Testis (tissue), 3 donors: ENCODE results near the gene ORC5. TPM values are rescaled to one million over a fixed set of nuclear protein-coding genes. Genes with fewer than 3 reads are reported as not detected.

Experiments
- DNase-seq: peaks from one replicate; pipeline ENCODE4 v3.0.0-alpha.2; 2019
- H3K27ac ChIP-seq, 2 donors: fragments of 200-600 bp; sonication (generic); one replicate each; pipeline ENCODE4 v1.5.1; 2019
- H3K27me3 ChIP-seq: fragments of 200-600 bp; sonication (generic); one replicate; pipeline ENCODE4 v1.5.1; 2019
- H3K36me3 ChIP-seq: fragments of 200-600 bp; sonication (generic); one replicate; pipeline ENCODE4 v1.5.1; 2017; ENCODE audit warnings: low read depth; ENCODE audit errors: missing control alignments
- H3K4me1 ChIP-seq: fragments of 200-600 bp; sonication (generic); one replicate; pipeline ENCODE4 v1.5.1; 2019
- H3K4me3 ChIP-seq, 2 donors: fragments of 200-600 bp; sonication (generic); one replicate each; pipeline ENCODE4 v1.5.1; 2017 to 2019
- H3K9me3 ChIP-seq: fragments of 200-600 bp; sonication (generic); one replicate; pipeline ENCODE4 v1.5.1; 2017
- POLR2A ChIP-seq: fragments of 450-650 bp; IDR thresholded peaks from one replicate; pipeline ENCODE4 v1.6.1; 2017; ENCODE audit warnings: antibody characterized with exemption, mild to moderate bottlenecking, moderate library complexity
- WGBS, 2 donors: methylation state at CpG; one replicate each; pipeline ENCODE4 v1.1.5; 2018; 5-methylcytosine and 5-hydroxymethylcytosine counted together
- intact Hi-C: fragments of 100-400 bp; cut with DNase I; formaldehyde crosslinking; loops from one replicate; pipeline ENCODE4 v1.15.1; 2023; ENCODE audit warnings: low total_unique reads
- polyA plus RNA-seq: library from polyadenylated mRNA; stranded (reverse); fragments of 350-450 nt; fragmentation: Illumina TruSeq; extraction: RNeasy Lipid Tissue Mini Kit (QIAGEN cat#74804); gene quantifications from one replicate; pipeline ENCODE4 v1.2.3, GENCODE V29; 2014; ENCODE audit warnings: low read depth, low replicate concordance; ENCODE audit not compliant: insufficient read depth
- total RNA-seq, 2 donors: library from RNA; depleted of rRNA; stranded (reverse); fragments of >200 nt; gene quantifications; one replicate each; pipeline ENCODE4 v1.2.3, GENCODE V29; 2016
- TF ChIP-seq, protein P1 (sequence below), 3 experiments: fragments of 450-650 bp in 2 of 3; fragments of 200-600 bp in 1 of 3; sonication (generic) in 1 of 3; IDR thresholded peaks; one replicate each; pipeline ENCODE4 v1.5.1; 2016 to 2019; ENCODE audit warnings: antibody characterized with exemption in 3 of 3, mild to moderate bottlenecking in 2 of 3, moderate library complexity in 1 of 3

The ORC5 gene
- total and polyA plus RNA-seq, 3 donors from 2014 or later = 36.5 to 107 (median 36.9) TPM

- WGBS, 2 donors = 96 to 100% methylated on average over 1 of the region's 1 CpG
- Histone ChIP-seq H3K27me3 (no peaks in the 10 kb centered on the region), H3K4me1 (no peaks in the 10 kb centered on the region), H3K9me3 (no peaks in the 10 kb centered on the region), H3K27ac (no peak overlapping the region), H3K36me3 (no peaks in the 10 kb centered on the region), H3K4me3 (no peak overlapping the region)
- no peak for DNase-seq
- TF ChIP-seq, protein P1, sequence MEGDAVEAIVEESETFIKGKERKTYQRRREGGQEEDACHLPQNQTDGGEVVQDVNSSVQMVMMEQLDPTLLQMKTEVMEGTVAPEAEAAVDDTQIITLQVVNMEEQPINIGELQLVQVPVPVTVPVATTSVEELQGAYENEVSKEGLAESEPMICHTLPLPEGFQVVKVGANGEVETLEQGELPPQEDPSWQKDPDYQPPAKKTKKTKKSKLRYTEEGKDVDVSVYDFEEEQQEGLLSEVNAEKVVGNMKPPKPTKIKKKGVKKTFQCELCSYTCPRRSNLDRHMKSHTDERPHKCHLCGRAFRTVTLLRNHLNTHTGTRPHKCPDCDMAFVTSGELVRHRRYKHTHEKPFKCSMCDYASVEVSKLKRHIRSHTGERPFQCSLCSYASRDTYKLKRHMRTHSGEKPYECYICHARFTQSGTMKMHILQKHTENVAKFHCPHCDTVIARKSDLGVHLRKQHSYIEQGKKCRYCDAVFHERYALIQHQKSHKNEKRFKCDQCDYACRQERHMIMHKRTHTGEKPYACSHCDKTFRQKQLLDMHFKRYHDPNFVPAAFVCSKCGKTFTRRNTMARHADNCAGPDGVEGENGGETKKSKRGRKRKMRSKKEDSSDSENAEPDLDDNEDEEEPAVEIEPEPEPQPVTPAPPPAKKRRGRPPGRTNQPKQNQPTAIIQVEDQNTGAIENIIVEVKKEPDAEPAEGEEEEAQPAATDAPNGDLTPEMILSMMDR (IDR thresholded peaks at IDR 0.05) = no peak
- TF ChIP-seq POLR2A = no peak
- intact Hi-C loops = no loop called here
These were observed 108.9 kb downstream of the ORC5 start for GRCh38 chr7:104098890-104099289.

GRCh38 chr7:104096683-104097082 is 111.1 kb downstream of the ORC5 start:
- WGBS, 2 donors = 76 to 77% methylated on average over 6 of the region's 6 CpGs
- no peak overlapping the region for H3K4me3 ChIP-seq
- intact Hi-C loops = no loop called here
- no peaks in the 10 kb centered on the region for H3K27me3 ChIP-seq
- no peak for TF ChIP-seq POLR2A
- TF ChIP-seq, protein P1 (IDR thresholded peaks at IDR 0.05) = no peak
- H3K9me3 ChIP-seq = no peaks in the 10 kb centered on the region
- H3K36me3 ChIP-seq = no peaks in the 10 kb centered on the region
- DNase-seq = no peak
- no peak overlapping the region for H3K27ac ChIP-seq
- no peaks in the 10 kb centered on the region for H3K4me1 ChIP-seq

- WGBS, 2 donors = 81 to 82% methylated on average over 6 of the region's 6 CpGs
- Histone ChIP-seq H3K9me3 (no peaks in the 10 kb centered on the region), H3K4me1 (no peaks in the 10 kb centered on the region), H3K4me3 (no peak overlapping the region), H3K27ac (no peak overlapping the region), H3K27me3 (no peaks in the 10 kb centered on the region), H3K36me3 (no peaks in the 10 kb centered on the region)
- TF ChIP-seq, protein P1 (IDR thresholded peaks at IDR 0.05) = no peak
- no peak for TF ChIP-seq POLR2A
- intact Hi-C loops = no loop called here
- no peak for DNase-seq
These were observed 114.7 kb downstream of the ORC5 start for GRCh38 chr7:104093127-104093526.

GRCh38 chr7:104091242-104091641 is 116.6 kb downstream of the ORC5 start:
- no peak overlapping the region for H3K27ac ChIP-seq
- H3K4me3 ChIP-seq = no peak overlapping the region
- intact Hi-C loops = no loop called here
- H3K9me3 ChIP-seq = no peaks in the 10 kb centered on the region
- DNase-seq = no peak
- no peaks in the 10 kb centered on the region for H3K4me1 ChIP-seq
- WGBS, 2 donors = 43 to 63% methylated on average over 4 of the region's 4 CpGs
- no peaks in the 10 kb centered on the region for H3K27me3 ChIP-seq
- no peaks in the 10 kb centered on the region for H3K36me3 ChIP-seq
- TF ChIP-seq, protein P1 (IDR thresholded peaks at IDR 0.05) = no peak
- TF ChIP-seq POLR2A = no peak

DNA sequence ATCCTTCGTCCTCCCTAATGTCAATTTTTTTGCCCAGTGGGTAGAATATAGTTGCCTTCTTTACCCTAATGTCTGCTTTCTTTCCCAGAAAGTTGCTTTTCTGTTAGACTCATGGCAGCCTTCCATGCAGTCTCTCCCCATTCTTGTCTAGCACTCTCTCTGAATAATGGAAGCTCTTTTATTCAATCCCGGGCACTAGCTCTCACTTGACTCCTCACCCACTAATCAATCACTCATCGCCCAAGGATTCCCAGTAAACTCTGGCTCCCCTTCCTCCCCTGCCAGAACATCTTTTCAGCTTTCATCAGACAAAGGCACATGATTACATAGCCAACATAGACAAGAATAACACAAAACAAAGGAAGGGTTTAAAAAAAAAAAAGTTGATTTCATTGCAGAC is 118.2 kb downstream of the ORC5 start:
- H3K27ac ChIP-seq = no peak overlapping the region
- DNase-seq = no peak
- H3K4me3 ChIP-seq = no peak overlapping the region
- H3K36me3 ChIP-seq = no peaks in the 10 kb centered on the region
- H3K27me3 ChIP-seq = no peaks in the 10 kb centered on the region
- no peaks in the 10 kb centered on the region for H3K9me3 ChIP-seq
- no peaks in the 10 kb centered on the region for H3K4me1 ChIP-seq
- TF ChIP-seq, protein P1 (IDR thresholded peaks at IDR 0.05) = no peak
- no peak for TF ChIP-seq POLR2A
- 60 to 81% methylated on average over 3 of the region's 3 CpGs for WGBS, 2 donors
- intact Hi-C loops = no loop called here
